B cell (primary cell): ENCODE measurements around the gene NCOA1.

Source experiments
- CTCF ChIP-seq: fragments of 200-600 bp; IDR thresholded peaks from one replicate; pipeline ENCODE4 v1.8.0; 2022; ENCODE audit warnings: antibody characterized with exemption, mild to moderate bottlenecking
- EZH2 ChIP-seq: IDR thresholded peaks from 2 replicates; pipeline ENCODE4 v1.6.1; 2012; ENCODE audit warnings: borderline replicate concordance, low read depth, mild to moderate bottlenecking, moderate library complexity, low read length; ENCODE audit not compliant: insufficient read depth, poor library complexity, severe bottlenecking

- TF ChIP-seq CTCF = no peak
- TF ChIP-seq EZH2 = no peak
Observed at GRCh38 chr2:24512831-24513230, 21.8 kb downstream of the NCOA1 start.
